ENCODE results near the gene CASP10. TPM values are rescaled to one million over a fixed set of nuclear protein-coding genes. Genes with fewer than 3 reads are reported as not detected.

Gene CASP10
- total and polyA plus RNA-seq, 9 of the 15 experiments (the other 6 are each of a cell fraction or from before 2014, with no cell fraction given) = 7.1 to 20.4 (median 10.8) TPM

DNA sequence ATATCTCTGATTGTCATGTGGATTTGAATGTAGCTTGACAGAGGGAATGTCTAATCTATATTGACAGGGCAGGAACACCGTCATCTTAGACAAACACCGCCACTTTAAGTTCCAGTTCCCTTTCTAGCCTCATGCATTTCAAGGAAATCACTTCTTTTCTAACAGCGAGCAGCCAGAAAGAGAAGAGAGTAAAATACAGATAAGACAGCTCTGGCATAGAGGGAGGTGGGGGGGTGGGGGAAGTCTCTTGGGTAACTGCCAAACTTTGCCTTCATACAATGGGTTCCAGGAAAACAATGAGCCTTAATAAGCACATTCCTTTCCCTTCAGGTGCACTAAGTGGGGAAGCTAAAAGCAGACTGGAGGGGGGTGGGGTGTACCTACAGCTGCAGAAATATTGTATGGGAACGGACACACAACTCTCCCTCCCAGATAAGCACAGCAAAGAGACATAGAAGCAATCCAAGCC lies 37.2 kb downstream of the CASP10 start (continued):
- TF ChIP-seq, protein P1, sequence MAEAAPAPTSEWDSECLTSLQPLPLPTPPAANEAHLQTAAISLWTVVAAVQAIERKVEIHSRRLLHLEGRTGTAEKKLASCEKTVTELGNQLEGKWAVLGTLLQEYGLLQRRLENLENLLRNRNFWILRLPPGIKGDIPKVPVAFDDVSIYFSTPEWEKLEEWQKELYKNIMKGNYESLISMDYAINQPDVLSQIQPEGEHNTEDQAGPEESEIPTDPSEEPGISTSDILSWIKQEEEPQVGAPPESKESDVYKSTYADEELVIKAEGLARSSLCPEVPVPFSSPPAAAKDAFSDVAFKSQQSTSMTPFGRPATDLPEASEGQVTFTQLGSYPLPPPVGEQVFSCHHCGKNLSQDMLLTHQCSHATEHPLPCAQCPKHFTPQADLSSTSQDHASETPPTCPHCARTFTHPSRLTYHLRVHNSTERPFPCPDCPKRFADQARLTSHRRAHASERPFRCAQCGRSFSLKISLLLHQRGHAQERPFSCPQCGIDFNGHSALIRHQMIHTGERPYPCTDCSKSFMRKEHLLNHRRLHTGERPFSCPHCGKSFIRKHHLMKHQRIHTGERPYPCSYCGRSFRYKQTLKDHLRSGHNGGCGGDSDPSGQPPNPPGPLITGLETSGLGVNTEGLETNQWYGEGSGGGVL (CRISPR knock-in tag; IDR thresholded peaks at IDR 0.05) = no peak
- TF ChIP-seq ARHGAP35 (IDR thresholded peaks at IDR 0.05; ENCODE audit: partially characterized antibody) (no peak), GTF2E2 (tag; IDR thresholded peaks at IDR 0.05) (no peak), KLF13 (tag; IDR thresholded peaks at IDR 0.05; ENCODE audit: borderline replicate concordance, low read depth) (no peak), CSDE1 (IDR thresholded peaks at IDR 0.05) (no peak), MTA3 (IDR thresholded peaks at IDR 0.05; ENCODE audit: borderline replicate concordance) (peak; percentile 43; the same call in 1 of the 2 replicates), JUND (IDR thresholded peaks at IDR 0.05; ENCODE audit: borderline replicate concordance, low read depth, low read length) (no peak), JUND (tag; IDR thresholded peaks at IDR 0.05; ENCODE audit: borderline replicate concordance, low read depth, low read length) (peak; percentile 23; the same call in 1 of the 3 replicates), SREBF2 (CRISPR knock-in tag; IDR thresholded peaks at IDR 0.05) (no peak), CCNT2 (IDR thresholded peaks at IDR 0.05; ENCODE audit: borderline replicate concordance, extremely low read depth, insufficient read length, low read depth, low read length) (peak; percentile 49), SIN3B (IDR thresholded peaks at IDR 0.05; ENCODE audit: low read depth) (no peak), TOE1 (IDR thresholded peaks at IDR 0.05; ENCODE audit: borderline replicate concordance) (peak; percentile 50; the same call in 1 of the 2 replicates), TOE1 (CRISPR knock-in tag; IDR thresholded peaks at IDR 0.05; ENCODE audit: borderline replicate concordance, low read depth) (no peak)
- TF ChIP-seq, protein P2, sequence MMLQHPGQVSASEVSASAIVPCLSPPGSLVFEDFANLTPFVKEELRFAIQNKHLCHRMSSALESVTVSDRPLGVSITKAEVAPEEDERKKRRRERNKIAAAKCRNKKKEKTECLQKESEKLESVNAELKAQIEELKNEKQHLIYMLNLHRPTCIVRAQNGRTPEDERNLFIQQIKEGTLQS (IDR thresholded peaks at IDR 0.05) = peak; percentile 23; the same call in 1 of the 2 replicates
- TF ChIP-seq, protein P2 (CRISPR knock-in tag; conservative IDR thresholded peaks at IDR 0.05) = no peak
- TF ChIP-seq, protein P3, sequence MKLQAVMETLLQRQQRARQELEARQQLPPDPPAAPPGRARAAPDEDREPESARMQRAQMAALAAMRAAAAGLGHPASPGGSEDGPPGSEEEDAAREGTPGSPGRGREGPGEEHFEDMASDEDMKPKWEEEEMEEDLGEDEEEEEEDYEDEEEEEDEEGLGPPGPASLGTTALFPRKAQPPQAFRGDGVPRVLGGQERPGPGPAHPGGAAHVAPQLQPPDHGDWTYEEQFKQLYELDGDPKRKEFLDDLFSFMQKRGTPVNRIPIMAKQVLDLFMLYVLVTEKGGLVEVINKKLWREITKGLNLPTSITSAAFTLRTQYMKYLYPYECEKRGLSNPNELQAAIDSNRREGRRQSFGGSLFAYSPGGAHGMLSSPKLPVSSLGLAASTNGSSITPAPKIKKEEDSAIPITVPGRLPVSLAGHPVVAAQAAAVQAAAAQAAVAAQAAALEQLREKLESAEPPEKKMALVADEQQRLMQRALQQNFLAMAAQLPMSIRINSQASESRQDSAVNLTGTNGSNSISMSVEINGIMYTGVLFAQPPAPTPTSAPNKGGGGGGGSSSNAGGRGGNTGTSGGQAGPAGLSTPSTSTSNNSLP (IDR thresholded peaks at IDR 0.05; ENCODE audit: borderline replicate concordance, low read depth, low read length) = 0 out of 2 replicates have a peak, but pooled peaks have one; percentile 23
- TF ChIP-seq, protein P4, sequence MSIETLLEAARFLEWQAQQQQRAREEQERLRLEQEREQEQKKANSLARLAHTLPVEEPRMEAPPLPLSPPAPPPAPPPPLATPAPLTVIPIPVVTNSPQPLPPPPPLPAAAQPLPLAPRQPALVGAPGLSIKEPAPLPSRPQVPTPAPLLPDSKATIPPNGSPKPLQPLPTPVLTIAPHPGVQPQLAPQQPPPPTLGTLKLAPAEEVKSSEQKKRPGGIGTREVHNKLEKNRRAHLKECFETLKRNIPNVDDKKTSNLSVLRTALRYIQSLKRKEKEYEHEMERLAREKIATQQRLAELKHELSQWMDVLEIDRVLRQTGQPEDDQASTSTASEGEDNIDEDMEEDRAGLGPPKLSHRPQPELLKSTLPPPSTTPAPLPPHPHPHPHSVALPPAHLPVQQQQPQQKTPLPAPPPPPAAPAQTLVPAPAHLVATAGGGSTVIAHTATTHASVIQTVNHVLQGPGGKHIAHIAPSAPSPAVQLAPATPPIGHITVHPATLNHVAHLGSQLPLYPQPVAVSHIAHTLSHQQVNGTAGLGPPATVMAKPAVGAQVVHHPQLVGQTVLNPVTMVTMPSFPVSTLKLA (conservative IDR thresholded peaks at IDR 0.05) = peak in 1 of 2 experiments; percentile 71; a peak in 2 of 4 replicates
- TF ChIP-seq, protein P5, sequence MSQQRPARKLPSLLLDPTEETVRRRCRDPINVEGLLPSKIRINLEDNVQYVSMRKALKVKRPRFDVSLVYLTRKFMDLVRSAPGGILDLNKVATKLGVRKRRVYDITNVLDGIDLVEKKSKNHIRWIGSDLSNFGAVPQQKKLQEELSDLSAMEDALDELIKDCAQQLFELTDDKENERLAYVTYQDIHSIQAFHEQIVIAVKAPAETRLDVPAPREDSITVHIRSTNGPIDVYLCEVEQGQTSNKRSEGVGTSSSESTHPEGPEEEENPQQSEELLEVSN (IDR thresholded peaks at IDR 0.05; ENCODE audit: borderline replicate concordance in 1 of 2, extremely low read depth in 1 of 2, insufficient read depth in 1 of 2, insufficient read length in 1 of 2, low read depth in 1 of 2, low read length in 1 of 2, poor library complexity in 1 of 2, severe bottlenecking in 1 of 2) = no peak

All from K562 (cell line).